ENCODE measurements around the gene SYNE3.
A peak's percentile ranks its signal among the peaks of the same experiment; 100 is the strongest.

Gene SYNE3, protein sequence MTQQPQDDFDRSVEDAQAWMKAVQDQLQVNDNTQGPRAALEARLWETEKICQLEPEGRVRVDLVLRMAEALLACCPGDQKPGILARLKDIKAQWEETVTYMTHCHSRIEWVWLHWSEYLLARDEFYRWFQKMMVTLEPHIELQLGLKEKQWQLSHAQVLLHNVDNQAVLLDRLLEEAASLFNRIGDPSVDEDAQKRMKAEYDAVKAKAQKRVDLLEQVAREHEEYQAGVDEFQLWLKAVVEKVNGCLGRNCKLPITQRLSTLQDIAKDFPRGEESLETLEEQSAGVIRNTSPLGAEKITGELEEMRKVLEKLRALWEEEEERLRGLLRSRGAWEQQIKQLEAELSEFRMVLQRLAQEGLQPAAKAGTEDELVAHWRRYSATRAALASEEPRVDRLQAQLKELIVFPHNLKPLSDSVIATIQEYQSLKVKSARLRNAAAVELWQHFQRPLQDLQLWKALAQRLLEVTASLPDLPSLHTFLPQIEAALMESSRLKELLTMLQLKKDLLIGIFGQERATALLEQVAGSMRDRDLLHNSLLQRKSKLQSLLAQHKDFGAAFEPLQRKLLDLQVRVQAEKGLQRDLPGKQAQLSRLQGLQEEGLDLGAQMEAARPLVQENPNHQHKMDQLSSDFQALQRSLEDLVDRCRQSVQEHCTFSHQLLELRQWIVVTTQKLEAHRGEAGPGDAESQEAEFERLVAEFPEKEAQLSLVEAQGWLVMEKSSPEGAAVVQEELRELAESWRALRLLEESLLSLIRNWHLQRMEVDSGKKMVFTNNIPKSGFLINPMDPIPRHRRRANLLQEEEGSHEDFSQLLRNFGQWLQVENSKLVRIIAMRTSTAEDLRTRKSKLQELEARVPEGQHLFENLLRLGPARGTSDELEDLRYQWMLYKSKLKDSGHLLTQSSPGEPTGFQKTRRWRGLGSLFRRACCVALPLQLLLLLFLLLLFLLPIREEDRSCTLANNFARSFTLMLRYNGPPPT

DNA sequence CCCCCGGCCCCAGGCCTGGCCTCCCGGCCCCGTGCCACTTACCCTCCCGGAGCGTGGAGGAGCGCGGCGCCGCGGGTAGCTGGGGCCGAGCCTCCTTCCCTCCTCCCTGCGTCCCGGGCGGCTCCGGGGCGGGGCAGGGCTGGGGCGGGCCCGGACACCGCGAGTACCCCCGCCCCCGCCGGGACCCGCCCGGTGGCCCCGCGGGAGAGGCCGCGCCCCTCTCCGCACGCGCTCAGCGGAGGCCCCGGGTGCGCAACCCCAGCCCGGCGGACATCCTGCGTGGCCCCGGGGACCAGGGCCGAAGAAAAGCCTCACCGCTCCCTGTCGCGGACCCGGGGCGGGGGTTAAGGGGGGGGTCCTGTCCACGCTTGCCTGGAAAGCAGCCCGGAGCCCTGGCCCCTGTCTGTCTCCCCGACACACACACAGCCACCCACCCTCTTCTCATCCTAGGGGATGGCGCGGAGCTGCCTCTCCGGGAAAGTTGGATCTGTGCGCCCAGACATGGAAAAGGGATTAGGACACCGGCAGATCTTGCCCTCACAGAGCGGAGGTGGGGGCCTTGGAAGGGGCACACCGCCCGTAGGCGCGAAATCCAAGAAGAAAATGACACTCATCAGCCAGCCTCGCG lies at the start of gene SYNE3:
Gene SYNE3, minus strand, starts transcription at position 97 of the 628 bp plus-strand sequence. CDS start 40,829 bp downstream, outside the sequence.
- peak; percentile 68 for DNase-seq

DNA sequence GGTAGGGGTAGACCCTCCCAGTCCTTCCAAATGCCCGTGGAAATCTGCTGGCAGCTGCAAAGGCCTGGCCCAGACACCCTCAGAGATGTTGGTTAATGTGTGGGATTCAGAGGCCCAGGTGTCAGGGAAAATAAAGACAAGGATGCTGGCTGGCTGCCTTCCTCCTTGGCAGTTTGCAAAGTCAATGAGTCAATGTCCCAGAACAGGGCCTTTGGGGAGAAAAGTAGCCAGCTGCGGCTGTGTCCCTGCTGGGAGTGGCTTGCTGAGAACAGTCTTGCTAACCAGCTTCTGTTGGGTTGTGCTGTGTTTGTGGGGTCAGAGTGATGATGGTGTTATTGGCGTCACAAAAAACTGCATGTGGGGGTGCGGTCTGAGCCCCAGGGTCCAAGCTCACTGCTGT lies 47.6 kb upstream of the SYNE3 start:
- DNase-seq = no peak

DNA sequence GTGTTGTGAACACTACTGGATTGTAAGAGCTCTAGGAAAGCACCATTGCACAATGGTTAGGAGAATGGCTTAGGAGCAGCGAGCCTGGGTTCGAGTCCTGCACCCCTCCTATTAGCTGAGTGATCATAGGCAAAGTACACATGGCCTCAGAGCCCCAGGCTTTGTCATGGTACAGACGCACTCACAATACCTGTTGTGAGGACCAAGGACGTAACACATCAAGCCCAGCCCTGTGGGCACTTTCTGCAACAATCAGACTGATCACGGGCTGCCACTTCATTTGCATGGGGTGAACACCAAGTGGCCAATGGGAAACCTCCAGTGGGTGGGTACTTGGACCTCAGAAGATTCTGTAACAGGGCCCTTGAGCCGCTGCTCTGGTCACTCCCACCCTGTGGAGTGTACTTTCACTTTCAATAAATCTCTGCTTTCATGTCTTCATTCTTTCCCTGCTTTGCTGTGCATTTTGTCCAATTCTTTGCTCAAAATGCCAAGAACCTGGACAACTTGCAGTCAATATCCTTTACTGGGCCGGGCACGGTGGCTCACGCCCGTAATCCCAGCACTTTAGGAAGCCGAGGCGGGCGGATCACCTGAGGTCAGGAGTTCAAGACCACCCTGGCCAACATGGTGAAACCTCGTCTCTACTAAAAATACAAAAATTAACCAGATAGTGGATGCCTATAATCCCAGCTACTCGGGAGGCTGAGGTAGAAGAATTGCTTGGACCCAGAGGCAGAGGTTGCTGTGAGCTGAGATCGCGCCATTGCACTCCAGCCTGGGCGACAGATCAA lies 46.6 kb upstream of the SYNE3 start:
- peak; percentile 6 for DNase-seq

DNA sequence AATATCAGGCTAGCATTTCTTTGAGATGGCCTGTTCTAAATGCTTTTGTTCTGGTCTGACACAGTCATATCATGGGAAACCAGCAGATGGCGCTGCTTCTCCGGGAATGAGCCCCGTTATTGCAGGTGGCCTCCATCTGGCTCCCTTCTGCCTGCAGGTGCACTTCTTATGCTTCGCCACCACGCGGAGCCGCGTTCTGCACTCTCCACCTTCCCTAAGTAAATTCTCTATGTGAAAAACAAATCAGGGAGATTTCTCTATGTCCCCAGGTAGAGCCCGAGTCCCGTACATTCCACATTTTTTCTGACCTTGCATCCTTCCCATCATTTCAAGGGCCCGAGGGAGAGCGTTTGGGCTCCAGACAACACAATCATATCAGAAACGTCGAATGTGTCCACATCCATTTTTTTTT lies 44.6 kb upstream of the SYNE3 start:
- DNase-seq = peak; percentile 86

DNA sequence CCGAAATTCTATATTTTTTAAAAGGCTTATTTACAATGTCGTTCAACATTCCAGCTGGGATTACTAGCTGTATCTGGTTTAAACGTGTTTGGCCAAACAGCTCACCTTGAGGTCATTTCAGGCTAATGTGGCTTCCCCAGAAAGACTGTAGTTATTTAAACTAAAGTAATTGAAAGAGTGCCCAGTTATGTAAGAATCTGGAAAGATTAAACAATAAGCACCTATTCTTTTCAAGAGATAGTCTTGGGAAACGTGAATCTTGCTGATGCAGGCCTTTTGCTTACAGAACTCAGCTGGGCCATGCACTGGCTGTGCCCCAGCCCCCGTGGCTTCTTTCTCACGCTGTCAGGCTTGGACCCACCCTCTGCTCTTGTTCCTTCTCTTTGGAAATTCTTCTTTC lies 42.8 kb upstream of the SYNE3 start:
- DNase-seq = no peak

DNA sequence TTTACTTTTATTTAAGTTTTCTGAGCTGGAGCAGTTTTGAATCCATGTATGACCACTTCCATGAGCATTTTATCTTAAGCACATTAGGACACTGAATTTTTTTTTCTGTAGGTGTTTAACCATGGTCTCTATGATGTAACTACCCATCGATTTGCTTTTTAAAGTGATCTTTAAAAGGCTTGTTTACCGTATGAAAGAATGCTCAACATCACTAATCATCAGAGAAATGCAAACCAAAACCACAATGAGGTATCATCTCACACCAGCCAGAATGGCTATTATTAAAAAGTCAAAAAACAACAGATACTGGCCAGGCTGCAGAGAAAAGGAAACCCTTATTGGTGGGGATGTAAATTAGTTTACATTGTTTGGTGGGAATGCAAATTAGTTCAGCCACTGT lies 41.4 kb upstream of the SYNE3 start:
- DNase-seq = no peak

DNA sequence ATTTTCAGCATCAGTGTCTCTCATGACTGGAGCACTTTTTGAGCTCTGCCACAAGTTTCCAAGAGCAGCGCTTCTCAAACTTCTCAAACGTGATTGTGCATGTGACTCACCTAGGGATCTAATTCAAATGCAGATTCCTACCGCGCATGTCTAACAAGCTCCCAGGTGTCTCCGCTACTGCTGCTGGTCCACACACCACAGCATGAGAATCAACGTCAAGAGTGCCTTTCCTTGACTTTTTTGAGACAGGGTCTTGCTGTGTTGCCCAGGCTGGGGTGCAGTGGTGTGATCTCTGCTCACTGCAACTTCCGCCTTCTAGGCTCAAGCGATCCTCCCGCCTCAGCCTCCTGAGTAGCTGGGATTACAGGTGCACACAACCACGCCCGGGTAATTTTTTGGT lies 40.8 kb upstream of the SYNE3 start:
- no peak for DNase-seq

DNA sequence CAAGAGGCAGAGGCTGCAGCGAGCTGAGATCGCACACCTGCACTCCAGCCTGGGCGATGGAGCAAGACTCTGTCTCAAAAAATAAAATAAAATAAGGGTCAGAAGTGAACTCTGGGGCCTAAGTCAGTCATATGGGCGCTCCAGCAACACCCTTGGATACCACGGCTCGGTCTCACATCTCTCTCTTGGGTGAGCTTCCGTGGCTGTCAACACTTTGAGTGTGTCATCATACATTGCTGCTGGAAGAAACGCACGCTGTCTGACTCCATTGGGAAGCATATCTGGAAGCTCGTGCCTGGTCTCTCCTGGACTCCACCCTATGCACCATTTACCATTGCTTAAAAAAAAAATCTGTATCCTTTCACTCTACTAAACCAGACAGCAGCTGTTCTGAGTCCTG lies 38.6 kb upstream of the SYNE3 start:
- no peak for DNase-seq

DNA sequence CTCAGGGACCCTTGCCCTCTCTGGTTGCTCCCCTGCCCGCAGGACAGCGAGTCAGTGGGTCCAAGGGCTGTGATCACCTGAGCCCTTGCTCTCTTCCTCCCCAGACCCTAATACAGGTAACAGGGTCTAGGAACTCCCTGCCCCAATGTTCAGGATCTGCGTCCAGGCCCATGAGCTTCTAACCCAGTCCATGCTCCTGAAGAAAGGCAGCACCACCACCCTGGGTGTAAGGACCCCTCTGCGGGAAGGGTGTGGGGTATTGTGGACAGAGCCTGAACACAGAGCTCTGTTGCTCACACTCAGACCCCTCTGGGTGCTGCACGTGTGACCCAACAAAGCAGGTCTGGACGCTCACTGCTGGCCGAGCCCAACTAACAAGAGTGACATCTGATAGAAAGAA lies 36.7 kb upstream of the SYNE3 start:
- no peak for DNase-seq

DNA sequence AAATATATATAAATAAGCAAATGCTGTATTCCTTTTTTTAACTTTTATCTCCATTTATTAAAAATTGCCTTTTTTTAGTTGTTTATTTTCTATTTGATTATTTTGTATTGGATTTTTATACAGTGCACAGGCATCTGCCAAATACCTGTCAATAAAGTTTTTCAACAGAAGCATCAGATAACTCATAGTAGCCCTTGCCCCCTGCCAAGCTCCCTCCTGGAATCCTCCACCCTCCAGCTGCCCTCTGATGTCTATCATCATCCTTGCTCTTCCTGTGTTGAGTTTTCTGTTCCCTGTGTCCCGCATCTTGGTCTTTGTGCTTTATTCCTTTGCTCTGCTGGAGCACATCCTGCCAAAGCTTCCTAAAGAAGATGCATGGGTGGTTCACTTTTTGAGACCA lies 35.0 kb upstream of the SYNE3 start:
- no peak for DNase-seq

DNA sequence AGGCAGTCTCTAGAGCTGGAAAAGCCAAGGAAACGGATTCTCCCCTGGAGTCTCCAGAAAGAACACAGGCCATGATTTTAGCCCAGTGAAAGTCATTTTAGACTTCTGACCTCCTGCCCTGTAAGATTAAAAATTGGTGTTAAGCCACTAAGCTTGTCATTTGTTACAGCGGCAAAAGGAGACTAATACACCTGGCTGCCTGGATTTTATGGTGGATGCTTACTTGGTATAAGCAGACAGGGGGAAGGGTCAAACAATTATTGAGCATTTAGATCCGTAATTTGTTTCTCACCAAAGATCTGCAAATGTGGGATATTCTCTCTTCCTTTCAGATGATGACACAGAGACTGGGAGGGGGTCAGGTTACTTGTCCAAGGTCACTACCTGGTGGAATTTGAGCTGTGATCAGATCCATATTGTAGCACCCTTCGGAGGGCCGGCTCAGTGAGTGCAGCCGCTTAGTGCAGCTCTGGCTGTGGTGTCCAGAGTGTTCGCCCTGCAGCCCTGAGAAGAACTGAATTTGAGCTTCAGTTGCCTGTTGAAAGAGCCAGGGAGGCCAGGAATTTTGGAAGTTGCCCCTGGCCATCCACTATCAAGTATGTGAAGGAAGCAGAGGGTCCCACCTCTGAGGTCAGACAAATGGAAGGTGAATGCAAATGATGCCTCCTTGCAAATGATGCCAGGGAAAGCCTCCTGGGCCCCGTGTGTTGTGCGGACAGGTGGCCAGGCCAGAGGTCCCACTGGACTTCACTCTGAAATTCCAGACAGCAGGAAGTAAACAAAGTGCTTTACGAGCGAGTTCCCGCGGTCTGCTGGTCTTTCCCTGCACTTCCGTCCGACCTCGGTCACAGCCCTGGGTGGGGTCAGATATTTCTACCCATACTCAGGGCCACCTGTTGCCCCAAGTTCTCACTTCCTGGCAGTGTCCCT lies 33.5 kb upstream of the SYNE3 start:
- DNase-seq = no peak

DNA sequence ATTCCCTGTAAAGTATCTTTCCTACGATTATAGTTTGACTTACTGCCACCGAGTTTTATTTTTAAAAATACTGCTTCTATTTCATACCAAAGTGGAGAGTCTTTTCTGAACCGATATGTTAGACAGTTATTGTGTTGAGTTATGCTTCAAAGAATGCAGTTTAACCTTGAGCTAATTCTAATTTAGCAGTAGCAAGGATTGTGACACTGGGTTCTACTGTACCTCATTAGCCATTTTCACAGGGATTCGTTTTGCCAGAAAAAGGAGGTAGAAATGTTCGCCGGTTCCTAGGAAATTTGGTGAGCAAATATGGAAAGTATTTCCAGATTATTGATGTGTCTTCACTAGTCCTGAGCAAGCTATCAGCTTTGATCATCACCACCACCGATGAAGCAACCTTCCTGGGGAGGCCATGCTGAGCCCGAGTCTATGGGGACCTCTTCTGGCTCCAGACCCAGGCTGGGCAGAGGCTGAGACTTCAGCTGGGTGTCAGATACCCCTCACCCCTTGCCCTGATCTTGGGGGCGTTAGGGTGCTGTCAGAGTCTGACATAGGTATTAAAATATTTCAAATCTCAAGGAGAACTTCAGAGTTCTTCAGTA lies 32.0 kb upstream of the SYNE3 start:
- no peak for DNase-seq

DNA sequence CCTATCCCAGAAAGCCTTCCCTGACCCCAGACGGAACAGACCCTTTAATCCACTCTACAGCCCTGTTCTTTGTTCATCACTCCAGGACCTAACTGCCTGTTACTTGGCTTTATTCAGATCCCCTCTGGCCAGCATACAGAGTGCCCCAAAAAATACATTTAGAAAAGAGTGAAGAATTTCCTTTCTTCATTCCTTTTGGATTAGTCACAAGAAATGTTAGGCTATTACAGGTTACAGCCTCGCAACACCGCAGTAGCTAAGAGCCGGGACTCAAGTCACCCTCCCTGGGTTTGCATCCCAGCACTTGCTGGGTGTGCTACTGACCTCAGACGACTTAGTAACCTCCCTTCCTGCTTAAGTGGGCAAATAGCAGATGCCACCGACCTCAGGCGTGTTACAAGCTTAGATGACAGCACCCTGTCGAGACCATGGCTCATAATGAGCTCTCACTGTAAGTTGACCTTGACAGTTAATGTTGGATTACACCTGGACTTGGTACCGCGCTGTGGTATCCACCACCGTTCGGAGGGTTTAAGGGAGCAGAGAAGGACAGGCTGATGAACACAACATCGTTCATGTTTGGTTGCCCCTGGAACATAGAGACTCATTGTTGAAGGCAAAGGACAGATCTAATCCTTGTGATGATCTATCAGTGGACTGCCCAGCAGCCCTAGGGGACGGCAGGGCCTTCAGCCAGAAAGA lies 31.3 kb upstream of the SYNE3 start:
- DNase-seq = no peak

DNA sequence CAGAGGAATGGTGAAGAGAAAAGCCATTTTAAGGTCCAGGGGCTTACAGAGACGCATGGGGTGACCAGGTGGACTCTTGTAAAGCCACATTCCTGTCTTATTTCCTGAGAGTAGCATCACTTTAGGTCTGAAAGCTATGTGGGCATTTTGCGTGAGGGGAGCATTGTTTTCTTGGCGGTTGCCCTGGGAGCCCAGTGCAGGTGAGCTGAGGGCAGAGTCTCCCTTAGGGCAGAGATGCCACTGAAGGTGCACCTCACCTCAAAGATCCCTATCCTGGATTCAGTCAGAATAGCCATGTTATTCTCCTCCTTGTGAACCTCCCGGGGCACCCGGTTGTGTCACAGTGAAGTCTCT lies 30.8 kb upstream of the SYNE3 start:
- DNase-seq = no peak

DNA sequence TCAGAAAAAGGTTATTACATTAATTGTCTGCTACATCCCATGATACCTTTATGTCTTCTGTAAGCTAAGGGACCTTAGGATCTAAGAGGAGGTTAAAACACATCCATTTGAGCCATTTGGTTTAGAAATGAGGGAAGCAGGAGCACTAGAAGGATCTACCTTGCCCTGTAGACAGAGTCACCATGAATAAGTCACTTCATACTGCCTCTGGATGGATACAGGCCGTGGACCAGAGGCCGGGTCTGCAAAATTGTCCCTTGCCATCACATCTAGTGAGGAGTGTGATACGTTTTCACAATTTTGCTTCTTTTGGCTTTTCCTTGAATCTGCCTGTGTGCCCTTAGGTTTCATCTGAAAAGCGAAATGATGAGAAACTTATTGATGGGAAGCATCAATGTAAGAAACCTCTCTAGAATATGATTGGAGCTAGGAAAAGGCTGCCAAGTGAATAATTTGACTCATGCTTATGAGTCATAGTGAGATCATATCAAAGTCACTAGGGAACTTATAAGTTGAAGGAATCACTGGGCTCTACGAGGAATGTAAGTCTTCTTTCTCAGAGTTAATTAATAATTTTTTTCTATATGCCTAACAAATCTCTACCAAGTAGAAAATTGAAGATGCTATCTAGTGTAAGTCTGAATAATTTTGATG lies 29.2 kb upstream of the SYNE3 start:
- DNase-seq = no peak

DNA sequence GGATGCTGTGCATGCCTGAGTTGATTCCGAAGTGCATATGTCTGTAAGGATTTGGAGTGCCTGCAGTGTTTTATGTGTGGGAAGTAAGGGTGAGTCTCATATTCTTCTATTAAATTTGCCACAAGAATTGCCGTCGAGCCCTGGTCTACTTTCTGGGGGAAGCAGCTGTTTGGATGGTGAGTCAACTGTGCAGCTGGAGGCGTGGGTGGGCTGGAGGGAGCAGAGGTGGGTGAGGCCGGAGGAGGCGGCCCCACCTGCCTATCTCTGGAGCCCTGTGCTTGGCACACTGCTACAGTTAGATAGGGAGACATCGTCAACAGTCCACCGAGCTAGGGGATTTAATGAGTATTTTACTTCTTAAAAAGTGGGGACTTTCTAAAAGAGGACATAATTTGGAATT lies 28.1 kb upstream of the SYNE3 start:
- no peak for DNase-seq

DNA sequence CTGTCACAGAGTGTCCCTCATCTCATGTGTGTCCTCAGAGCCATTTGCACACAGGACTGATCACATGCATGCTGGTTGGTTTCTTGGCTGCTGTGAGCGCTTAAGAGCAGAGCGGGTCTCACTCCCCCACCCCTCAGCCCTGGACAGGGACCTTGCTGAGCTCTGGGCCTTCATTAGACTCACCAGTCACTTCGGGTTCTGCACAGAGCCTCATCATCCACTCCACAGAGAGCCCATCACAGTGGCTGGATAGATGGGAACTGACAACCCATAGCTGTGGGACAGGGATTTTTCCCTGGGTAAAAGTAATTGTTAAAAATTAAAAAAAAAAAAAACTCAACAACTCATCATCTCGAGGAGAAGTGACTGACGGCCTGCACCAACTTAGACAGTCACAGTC lies 26.6 kb upstream of the SYNE3 start:
- no peak for DNase-seq

DNA sequence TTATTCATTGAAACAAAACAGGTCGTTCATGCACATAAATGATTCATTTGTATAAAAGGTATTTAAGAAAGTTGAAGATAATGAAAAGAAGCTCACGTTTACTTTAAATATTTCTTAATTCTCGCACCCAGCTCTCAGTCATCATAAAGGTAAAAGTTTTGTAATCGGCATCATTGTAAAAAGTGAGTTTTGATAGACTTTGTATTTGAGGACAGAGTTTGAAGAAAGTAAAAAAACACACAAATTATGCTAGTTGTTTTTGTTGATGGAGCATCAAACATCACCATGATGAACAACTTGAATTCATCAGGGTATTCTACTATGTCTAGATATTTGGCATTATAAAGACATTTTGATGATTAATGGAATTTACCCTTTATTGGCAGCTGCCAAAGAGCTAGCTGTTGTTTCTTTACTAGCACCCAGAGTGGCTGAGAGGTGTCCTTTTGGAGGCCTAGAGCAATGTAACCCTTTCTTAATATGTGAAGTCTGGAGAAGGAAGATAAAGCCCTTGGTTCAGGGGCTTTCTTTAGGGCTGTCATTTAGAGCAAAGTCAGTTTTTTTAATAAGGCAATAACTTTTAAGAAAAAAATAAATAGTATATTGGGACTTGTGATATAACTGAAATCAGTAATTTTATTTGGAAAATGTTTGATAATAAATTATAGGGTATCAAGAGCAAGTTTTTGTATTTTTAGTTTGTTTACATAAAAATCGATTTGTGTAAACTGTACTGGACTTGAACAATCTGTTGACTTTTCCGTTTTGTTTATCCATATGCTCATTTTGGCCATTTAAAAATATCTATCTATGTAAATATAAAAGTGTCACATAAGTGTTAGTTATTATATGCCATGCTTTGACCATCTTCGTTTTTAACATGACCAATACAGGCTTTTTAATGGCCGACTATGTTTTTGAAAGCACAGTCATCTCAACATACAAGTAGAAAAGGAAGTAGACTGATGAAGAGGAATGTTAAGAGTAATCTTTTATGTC lies 25.8 kb upstream of the SYNE3 start:
- DNase-seq = no peak

DNA sequence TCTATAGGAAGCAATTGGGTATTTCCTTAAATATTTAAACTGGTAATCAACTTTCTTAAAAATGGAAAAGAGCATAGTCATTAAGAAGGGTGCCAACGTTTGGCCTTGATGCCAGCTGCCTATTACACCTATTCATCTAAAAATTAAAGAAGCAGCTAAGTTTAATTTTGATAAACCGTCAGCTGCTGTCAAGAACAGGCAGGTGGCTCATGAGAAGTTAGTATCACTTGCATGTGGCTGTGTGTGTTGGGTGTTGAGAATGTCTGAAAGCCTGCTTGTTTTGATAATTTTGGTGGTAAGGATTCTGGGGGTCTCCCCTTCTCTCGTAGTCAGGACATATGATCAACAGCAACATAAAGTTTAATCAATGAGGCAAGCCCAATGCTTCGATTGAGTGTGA lies 24.9 kb upstream of the SYNE3 start:
- DNase-seq = no peak
